Measurements from ENCODE around the gene ABL1.

GRCh38 chr9:130854835-130855234 lies 19.8 kb downstream of the ABL1 start:
- no peak for TF ChIP-seq POLR2A (IDR thresholded peaks at IDR 0.05; ENCODE audit: low read length)
- no peak for TF ChIP-seq GATA1 (IDR thresholded peaks at IDR 0.05; ENCODE audit: low read depth, low read length)

All from erythroblast (primary cell).